ENCODE results near the gene ROCK1.

The ROCK1 gene

DNA sequence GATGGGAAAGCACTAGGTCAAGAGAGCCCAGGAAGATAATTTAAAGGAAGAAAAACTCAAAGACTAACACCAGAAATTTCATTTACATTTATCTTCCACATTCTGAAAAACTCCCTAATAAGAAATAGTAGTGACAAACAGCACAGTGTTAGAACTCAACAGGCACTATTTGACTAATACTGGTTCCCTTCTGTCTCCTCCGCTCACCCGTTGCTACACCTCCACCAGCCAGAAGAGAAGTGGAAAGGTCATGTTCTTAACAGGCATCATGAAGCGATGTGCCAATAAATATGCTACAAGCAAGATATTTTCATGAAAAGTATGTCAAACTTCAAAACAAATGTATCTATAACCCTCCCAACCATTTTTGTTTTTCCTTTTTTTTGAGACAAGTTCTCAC, 5.7 kb downstream of the ROCK1 start:
- no peak for DNase-seq

- no peak for DNase-seq
Measured at GRCh38 chr18:21101172-21101571, 10.4 kb downstream of the ROCK1 start.

- DNase-seq: no peak
Measured at GRCh38 chr18:21100678-21101077, 10.9 kb downstream of the ROCK1 start.

GRCh38 chr18:21100146-21100545, 11.5 kb downstream of the ROCK1 start:
- peak; percentile 44 for DNase-seq

DNA sequence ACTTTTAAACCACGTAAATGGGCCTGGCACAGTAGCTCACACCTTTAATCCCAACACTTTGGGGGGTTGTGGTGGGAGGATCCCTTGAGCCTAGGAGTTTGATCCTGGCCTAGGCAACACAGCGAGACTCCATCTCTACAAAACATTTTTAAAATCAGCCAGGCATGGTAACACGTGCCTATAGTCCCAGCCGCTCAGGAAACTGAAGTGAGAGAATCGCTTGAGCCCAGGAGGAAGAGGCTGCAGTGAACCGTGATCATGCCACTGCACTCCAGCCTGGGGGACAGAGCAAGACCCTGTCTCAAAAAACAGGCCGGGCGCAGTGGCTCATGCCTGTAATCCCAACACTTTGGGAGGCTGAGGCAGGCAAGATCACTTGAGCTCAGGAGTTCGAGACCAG, 12.2 kb downstream of the ROCK1 start:
- no peak for DNase-seq

DNA sequence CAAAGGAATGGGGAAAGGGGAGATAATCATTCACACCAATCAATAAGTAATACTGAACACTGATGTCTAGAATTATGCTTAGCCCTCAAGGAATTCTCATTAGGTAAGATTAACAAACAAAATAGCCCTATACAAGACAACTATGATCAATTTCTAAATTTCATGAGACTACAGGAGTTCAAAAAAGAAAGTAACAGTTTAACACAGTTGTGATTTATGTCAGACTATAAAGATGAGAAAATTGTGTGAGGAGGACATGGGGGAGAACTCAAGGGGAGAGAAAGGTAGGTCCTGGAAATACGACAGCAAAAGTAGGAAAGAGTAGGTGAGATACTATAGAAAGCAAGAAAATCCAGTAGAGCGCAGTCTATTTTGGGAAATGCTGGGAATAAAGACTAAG, 14.9 kb downstream of the ROCK1 start:
- no peak for DNase-seq

DNA sequence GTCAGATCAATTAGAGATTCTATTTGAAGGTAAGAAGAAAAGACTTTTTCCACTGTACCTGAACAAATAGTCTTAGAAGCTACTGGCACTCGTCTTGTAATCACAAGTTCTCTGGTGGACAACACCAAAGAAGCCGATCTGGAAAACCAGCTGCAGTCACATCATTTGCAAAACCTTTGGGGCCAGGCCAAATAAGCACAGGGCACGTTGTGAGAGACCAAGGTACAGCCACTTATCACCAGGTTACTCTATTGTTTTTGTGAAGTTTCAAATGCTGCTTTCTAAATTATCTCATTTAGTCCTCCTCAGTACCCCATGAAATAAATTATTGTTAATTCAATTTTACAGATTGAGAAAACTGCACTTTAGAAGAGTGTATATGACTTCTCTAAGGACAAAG, 18.5 kb downstream of the ROCK1 start:
- no peak for DNase-seq

DNA sequence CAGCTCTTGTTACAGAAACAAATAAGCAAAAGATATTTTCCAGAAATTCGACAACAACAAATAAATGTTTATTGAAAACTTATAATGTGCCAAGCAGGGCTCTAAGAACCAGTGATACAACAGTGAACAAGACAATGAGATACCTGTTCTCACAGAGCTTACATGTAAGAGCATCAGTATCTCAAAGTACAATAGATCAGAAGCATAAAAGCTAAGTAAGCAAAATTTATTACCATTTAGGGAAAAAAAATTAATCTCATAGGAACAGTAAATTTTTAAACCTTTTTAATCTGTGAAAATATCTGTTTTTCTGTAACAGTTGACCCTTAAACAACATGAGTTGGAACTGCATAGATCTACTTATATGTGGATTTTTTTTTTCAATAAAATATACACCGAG, 20.9 kb downstream of the ROCK1 start:
- no peak for DNase-seq

DNA sequence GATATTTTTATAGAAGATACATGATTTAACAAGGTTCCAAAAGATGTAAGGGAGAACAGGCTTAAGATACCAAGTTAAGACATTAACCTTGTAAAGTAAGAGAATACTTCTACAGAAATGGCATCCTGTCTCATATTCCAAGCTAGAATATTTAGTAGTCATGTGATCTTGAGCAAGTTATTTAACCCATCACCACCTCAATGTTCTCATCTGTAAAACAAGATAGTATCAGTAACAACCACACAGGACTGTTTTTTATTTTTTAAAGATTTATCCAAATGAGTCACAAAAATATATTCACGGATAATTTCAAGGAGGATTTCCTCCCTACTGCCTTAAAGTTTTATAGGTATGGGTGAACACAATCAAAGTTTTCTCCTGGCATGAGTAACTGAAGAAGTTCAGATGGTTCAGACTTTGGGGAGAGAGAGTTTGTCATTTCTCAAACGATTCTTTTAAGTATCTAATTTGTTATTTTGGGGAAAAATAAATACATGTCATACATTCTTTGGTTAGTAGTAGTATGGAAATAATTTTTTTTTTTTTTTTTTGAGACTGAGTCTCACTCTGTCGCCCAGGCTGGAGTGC, 25.9 kb downstream of the ROCK1 start:
- peak; percentile 6 for DNase-seq

GRCh38 chr18:21084511-21085078, 27.0 kb downstream of the ROCK1 start:
- DNase-seq: no peak

GRCh38 chr18:21083017-21083416, 28.6 kb downstream of the ROCK1 start:
- no peak for DNase-seq

GRCh38 chr18:21081426-21081825, 30.2 kb downstream of the ROCK1 start:
- DNase-seq: no peak

DNA sequence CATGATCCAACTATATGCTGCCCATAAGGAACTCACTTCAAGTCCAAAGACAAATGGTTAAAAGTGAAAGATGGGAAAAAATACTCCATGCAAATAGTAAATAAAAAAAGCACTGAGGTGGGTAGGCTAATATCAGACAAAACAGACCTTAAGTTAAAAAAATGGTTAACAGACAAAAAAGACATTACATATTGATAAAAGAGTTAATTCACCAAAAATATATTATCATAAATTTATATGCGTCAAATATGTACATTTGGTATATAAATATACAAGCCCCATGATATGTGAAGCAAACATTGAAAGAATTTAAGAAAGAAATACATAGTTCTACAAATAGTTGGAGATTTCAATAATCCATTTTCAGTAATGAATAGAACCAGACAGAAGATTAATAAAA, 31.0 kb downstream of the ROCK1 start:
- DNase-seq: no peak

GRCh38 chr18:21074336-21075323, 37.0 kb downstream of the ROCK1 start:
- no peak for DNase-seq

- DNase-seq: no peak
Measured at GRCh38 chr18:21073180-21073579, 38.4 kb downstream of the ROCK1 start.

GRCh38 chr18:21071071-21071470, 40.5 kb downstream of the ROCK1 start:
- DNase-seq: no peak

- DNase-seq: no peak
Measured at GRCh38 chr18:21069468-21069867, 42.1 kb downstream of the ROCK1 start.

DNA sequence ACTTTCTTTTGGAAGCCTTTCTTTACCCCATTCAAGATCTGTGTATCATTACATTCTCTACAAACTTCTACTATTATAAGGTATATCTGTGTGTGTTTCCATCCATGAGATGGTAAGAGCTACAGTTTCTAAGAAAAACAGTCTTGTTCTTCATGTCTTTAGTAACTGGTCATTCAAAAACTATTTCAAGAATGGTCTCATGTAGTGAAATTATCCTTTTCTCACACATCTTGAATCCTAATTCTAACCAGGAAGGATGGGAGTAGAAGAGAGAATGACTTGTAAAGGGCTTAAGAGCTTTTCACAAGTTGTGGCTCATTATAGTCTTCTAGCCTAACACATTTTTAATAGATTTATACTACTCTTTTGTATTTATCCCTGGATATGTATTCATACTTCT, 47.3 kb downstream of the ROCK1 start:
- peak; percentile 63 for DNase-seq

DNA sequence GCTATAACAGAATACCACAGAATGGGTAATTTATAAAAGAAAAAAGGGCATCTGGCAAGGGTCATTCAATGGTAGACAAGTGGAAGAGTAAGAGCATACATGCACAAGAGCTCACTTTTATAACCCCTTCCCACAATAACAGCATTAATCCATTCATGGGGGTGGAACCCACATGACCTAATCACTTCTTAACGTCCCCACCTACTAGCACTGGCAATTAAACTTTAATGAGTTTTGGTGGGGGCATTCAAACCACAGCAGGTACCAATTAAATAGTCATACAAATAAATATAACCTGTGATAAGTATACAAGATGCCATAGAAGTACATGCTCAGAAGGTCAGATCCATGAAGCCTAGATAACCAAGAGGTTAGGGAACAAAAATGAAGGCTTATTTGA, 48.6 kb downstream of the ROCK1 start:
- DNase-seq: no peak

- DNase-seq: no peak
Measured at GRCh38 chr18:21057112-21057511, 54.5 kb downstream of the ROCK1 start.

GRCh38 chr18:21056545-21056944, 55.1 kb downstream of the ROCK1 start:
- DNase-seq: no peak

DNA sequence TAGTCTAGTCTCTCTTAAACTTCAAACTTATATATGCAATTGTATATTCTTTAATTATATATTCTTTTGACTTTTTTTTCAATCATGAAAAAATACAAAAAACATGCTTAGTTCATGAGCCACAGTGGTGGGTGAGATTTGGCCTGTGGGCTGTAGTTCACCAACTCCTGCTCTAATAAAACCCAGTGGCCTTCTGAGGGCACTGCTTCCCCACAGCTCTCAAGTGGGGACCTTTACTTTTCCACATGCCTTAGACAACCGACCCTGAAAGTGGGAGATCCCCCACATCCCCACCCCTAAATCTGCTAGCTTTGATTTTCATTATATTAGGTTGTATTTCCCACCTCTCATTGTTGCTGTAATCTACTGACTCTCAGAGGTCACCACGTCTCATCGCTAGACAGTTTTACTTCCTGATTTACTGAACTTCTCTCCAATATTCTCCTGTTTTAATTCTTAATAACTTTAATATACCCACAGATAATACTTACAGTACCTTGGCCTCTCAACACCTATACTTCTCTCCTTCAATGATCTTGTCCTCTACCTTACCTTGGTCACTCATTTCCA, 57.3 kb downstream of the ROCK1 start:
- no peak for DNase-seq

DNA sequence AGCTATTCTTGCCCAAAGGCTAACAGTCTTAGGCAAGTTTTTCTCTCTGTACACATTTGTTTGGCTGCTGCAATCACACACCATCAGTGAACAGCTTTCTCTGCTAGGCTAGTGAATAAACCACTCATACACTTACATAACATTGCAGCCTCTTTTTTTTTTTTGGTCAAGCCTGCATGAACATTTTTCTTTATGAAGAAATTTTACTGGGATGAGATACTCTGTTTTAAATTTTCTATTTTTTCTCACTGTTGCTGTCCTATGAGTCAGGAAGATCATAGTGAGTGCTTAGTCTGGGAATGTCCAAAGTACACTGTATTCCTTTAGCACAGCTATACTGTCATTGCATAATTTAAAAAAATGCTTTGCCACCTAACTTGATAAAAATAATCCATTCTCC, 58.5 kb downstream of the ROCK1 start:
- peak; percentile 88 for DNase-seq

- DNase-seq: no peak
Measured at GRCh38 chr18:21052385-21052784, 59.2 kb downstream of the ROCK1 start.
